GM20000 (cell line): ENCODE results near the gene TERC.

Source experiments
- DNase-seq: peaks from one replicate; pipeline ENCODE4 v3.0.0; 2012; ENCODE audit warnings: low spot score
- TF ChIP-seq, protein P1 (sequence below): IDR thresholded peaks from 2 replicates; pipeline ENCODE4 v1.5.1; 2012; ENCODE audit warnings: mild to moderate bottlenecking, control low read depth; ENCODE audit errors: extremely low read depth, missing control alignments

TERC gene

GRCh38 chr3:169769287-169770181 lies 4.7 kb upstream of the TERC start, which contains the start of gene ACTRT3:
ACTRT3 (minus strand) TSS chr3:169769561; CDS start chr3:169769520, 41 bp downstream.
- peak; percentile 77 for DNase-seq
- TF ChIP-seq, protein P1, sequence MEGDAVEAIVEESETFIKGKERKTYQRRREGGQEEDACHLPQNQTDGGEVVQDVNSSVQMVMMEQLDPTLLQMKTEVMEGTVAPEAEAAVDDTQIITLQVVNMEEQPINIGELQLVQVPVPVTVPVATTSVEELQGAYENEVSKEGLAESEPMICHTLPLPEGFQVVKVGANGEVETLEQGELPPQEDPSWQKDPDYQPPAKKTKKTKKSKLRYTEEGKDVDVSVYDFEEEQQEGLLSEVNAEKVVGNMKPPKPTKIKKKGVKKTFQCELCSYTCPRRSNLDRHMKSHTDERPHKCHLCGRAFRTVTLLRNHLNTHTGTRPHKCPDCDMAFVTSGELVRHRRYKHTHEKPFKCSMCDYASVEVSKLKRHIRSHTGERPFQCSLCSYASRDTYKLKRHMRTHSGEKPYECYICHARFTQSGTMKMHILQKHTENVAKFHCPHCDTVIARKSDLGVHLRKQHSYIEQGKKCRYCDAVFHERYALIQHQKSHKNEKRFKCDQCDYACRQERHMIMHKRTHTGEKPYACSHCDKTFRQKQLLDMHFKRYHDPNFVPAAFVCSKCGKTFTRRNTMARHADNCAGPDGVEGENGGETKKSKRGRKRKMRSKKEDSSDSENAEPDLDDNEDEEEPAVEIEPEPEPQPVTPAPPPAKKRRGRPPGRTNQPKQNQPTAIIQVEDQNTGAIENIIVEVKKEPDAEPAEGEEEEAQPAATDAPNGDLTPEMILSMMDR = no peak

DNA sequence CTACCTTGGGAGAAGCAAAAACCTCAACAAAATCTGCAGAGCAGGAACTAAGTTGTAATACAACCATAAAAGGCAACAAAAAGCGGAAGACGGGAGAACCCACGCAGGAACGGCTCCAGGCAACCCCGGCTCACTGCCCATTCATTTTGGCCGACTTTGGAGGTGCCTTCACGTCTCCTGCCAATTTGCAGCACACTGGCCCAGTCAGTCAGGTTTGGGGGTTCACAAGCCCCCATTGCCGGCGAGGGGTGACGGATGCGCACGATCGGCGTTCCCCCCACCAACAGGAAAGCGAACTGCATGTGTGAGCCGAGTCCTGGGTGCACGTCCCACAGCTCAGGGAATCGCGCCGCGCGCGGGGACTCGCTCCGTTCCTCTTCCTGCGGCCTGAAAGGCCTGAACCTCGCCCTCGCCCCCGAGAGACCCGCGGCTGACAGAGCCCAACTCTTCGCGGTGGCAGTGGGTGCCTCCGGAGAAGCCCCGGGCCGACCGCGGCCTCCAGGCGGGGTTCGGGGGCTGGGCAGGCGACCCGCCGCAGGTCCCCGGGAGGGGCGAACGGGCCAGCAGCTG lies 463 bp downstream of the TERC start:
- TF ChIP-seq, protein P1 = no peak
- DNase-seq = peak; percentile 78

- DNase-seq = no peak
- TF ChIP-seq, protein P1 = no peak
These were observed 4.4 kb downstream of the TERC start for GRCh38 chr3:169760479-169760878.

GRCh38 chr3:169759256-169759655 lies 5.6 kb downstream of the TERC start:
- no peak for DNase-seq

DNA sequence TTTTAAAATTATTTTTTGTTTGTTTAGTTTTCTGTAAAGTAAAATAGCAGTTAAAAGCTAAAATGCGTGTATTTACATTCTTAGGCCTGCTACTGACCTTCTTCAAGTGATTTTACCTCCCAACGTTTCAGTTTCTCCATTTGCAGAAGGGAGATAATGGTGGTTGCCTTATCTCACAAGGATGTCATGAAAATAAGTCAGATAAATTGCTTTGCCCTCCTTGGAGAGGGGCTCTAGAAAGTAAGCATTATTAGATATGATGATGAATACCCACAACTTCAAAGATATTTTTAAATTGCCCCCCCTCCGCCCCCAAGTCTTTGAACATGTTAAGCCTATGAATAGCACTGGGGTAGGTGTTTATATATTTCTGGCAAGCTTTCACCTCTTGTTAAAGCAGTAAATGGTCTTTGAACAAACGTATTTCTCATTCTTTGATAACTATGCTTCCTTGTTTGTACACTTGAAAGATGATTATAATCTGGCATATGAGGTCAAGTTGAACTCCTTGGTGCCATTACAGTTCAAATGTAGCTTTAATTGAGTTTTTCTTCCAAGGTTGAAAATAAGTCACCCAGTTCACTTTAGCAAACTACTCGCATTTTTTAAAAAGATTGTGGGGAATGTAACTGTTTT lies 6.4 kb downstream of the TERC start:
- no peak for DNase-seq
- TF ChIP-seq, protein P1 = no peak

More at GRCh38 chr3:169759256-169759655, 5.6 kb downstream of the TERC start:
- TF ChIP-seq, protein P1 = no peak

- TF ChIP-seq, protein P1 = no peak
- no peak for DNase-seq
These were observed 9.4 kb downstream of the TERC start for GRCh38 chr3:169755488-169755887.

- no peak for DNase-seq
These were observed 10.1 kb downstream of the TERC start for GRCh38 chr3:169754711-169755110.

More at GRCh38 chr3:169754711-169755110, 10.1 kb downstream of the TERC start:
- TF ChIP-seq, protein P1 = no peak
